Activated T-helper 1 cell treated with Interleukin-2 at 50 U/mL for 16 hours (primary cell): ENCODE data around the gene ZFC3H1.
"Not testable (repeated sequence)": the region's sequence is repeated elsewhere in the genome, so short reads cannot be mapped to it uniquely, and the experiment has no call there.

Source experiments
- DNase-seq: peaks from one replicate; pipeline ENCODE4 v3.0.0-alpha.2; 2020; ENCODE audit warnings: low read depth

ZFC3H1 gene

DNA sequence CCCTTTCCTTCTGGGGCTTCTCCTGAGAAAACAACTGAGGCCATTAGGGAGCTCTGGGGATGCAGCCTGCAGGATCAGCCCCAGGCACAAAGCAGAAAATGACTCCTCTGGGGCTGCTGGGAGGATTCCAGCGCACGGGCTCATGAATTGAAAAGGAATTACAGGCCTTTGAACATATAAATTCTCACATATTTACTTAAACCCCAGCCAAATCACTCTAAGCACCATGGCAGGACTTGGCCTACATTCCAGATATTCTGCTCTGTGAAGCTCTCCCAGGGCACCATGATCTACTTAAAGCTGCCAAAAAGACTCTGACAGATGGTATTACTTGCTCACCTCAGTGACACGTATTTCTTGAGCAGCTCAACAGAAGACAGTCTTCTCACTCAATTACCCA is 87.2 kb downstream of the ZFC3H1 start:
- no peak for DNase-seq

GRCh38 chr12:71569885-71570284 is 93.8 kb downstream of the ZFC3H1 start:
- not testable (repeated sequence) for DNase-seq

DNA sequence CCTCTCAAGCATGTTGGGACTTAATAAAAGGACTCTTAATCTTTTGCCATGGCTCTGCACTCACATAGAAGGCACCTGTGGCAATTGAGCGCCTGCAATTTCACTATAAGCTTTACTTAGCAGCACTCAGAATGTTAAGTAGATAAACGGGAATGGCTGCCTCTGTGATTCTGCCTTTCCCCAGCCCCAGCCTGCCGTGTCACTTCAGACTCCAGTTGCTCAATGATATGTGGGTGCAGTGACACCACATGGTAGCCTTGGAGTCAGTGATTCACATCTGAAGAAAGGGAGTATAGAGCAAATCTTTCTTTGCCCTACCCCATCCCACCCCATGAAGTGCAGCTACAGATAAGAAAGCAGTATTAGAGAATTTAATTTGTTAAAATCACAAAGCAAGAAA is 96.1 kb downstream of the ZFC3H1 start:
- no peak for DNase-seq

DNA sequence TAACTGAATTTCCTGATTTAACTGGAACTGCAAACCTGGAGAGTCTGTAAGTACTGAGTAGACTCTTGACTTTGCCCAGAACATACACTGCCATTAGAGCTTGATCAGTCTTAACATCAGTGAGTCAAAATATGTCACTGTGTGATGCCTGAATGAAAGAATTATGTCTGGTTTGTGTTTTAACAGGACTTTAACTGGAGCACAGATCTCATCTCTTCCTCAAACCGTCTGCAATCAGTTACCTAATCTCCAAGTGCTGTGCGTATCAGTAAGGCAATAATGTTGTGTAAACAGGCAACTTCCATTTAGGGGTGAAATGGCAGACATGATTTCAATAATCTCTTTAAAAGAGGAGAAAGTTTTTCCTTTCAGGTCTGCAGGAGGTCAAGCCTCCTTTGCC is 97.0 kb downstream of the ZFC3H1 start:
- DNase-seq, result no peak

GRCh38 chr12:71565535-71565934 is 98.1 kb downstream of the ZFC3H1 start:
- DNase-seq, result no peak

GRCh38 chr12:71562676-71563595 is 100.7 kb downstream of the ZFC3H1 start:
- DNase-seq, result no peak
